ENCODE measurements around the gene SOHLH2. TPM values are rescaled to one million over a fixed set of nuclear protein-coding genes. Genes with fewer than 3 reads are reported as not detected.

SOHLH2 gene
- total RNA-seq, 1 donor from 2014 or later: 0.72 TPM

DNA sequence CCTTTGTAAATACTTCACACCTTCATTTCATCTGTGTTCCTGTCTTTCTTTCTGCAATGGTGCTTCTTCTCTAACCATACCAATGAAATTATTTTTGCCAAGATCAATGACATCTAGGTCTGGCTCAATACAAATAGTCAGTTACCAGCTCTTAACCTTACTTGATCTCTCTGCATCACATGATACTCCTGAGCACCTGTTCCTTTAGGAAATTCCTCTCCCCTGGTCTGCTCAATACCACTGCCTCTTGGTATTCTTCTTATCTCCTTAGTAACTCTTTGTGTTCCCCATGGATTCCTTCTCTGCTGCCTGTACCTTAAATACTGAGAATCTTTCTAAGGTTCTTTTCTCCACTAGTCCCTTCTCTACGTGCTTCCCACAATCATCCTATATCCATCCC is 25.9 kb downstream of the SOHLH2 start:
- DNase-seq (ENCODE audit: low spot score): no peak

- DNase-seq (ENCODE audit: low spot score): no peak
Observed at GRCh38 chr13:36183901-36184300, 30.5 kb downstream of the SOHLH2 start.

DNA sequence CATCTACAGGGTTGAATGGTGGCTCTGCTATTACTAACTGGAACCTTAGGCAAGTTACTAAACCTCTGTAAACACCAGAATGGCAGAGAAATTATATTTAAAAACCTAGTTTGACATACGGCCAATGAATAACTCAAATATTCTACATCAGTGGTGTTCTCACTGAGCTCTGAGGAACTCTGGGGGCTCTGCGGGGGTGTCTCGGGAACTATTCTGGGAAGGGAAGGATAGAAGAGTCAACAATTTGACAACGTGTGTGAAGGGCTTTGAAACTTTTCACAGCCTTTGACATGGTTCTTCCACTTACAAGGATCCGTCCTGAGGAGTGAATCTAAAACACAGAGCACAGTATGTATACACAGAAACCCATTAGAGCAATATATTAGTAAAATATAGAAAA is 38.7 kb downstream of the SOHLH2 start:
- no peak for DNase-seq (ENCODE audit: low spot score)

- DNase-seq (ENCODE audit: low spot score): no peak
Observed at GRCh38 chr13:36174923-36175322, 39.4 kb downstream of the SOHLH2 start.

- no peak for DNase-seq (ENCODE audit: low spot score)
Observed at GRCh38 chr13:36173571-36174322, 40.6 kb downstream of the SOHLH2 start.

DNA sequence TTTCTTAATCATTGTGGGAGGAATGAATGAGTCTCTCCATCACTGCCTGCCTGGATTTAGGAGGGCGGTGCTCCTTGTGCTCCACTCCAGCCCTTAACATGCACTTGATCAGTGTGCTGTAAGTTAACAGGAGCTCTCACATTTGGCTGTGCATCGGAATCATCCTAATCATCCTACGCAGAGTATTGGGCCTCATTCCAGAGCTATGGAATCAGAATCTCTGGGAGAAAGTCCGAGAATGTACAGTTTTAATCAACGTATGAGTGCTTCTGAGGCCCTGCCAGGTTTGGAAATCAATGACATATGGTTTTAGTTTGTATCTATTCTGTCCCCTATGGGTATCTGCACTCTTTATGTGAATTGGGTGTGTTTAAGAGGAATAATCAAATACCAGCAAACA is 48.3 kb downstream of the SOHLH2 start:
- DNase-seq (ENCODE audit: low spot score): no peak

DNA sequence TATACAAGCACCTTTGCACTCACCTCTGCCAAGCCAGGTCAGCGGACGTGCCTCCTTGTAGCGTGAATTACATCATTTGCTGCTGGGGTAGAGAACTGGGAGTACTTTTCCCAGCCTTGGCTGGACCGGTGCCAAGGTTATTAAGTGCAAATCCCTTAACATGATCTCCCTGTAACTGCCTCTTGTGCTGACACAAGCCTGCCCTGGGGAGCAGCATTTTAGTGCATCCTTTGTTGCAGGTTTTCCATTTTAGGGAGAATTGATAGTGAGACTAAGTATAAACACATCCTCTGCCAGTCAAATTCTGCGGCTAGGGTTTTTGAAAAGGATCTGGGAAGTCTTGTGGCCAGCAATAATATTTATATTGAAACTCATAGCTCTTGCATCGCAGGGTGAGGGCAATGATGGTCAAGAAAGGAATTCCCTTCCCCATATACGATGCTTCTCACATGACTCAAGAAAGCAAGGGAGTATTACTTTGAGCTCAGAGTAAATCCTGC is 50.5 kb downstream of the SOHLH2 start:
- DNase-seq (ENCODE audit: low spot score): peak; percentile 68

DNA sequence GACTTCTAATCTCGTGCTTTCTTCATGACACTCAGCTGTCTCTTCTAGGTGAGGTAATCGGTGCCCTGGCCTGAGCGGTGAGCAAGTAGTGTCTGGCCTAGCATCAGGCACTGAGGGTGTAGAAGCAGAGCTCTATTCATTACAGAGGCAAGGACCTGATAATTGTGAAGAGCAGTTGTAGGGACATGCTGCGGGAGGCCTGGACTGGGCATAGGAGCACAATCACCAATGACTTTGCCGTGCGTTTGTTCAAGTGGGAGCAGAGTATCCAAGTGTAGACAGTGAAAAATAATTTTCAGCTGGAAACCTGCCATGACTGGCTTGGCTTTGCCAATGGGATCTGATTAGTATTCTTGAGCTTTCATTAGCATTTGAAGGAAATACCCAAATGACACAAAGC is 51.1 kb downstream of the SOHLH2 start:
- no peak for DNase-seq (ENCODE audit: low spot score)

- no peak for DNase-seq (ENCODE audit: low spot score)
Observed at GRCh38 chr13:36160297-36160696, 54.1 kb downstream of the SOHLH2 start.

GRCh38 chr13:36158611-36159010 is 55.7 kb downstream of the SOHLH2 start:
- DNase-seq (ENCODE audit: low spot score): no peak

- DNase-seq (ENCODE audit: low spot score): no peak
Observed at GRCh38 chr13:36157480-36157879, 56.9 kb downstream of the SOHLH2 start.

DNA sequence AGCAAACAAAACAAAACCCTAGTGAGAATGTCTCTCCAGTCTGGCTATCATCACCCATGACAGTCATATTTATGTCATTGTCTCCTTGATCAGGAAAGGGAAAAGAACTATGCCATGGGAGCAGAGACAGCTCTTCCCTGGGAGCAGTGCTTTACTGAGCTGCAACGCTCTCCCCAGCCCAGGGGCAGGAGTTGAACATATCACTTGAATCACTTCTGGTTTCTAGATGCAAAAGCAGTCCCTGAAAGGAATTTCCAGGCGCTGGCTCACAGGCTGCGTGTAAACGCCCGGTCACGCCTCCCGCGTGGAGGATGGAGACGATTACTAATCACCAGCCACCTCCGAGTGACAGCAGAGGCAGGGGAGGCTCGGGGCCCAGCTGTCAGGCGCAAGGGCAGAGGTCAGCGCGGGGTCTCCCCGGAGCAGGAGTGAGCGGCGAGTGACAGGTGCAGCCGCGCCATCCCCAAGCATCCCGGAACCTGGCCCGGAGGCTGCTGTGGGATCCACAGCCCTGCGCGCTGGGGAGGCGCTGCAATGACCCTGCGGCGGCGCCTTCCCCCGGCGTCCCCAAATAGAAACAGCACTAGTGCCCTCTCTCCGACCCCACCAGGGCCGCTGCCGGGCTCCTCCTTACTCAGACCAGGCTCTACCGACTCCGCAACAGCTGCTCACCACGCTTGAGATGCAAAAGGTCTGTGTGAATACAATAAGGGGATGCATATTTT is 59.6 kb downstream of the SOHLH2 start:
- DNase-seq (ENCODE audit: low spot score): no peak

DNA sequence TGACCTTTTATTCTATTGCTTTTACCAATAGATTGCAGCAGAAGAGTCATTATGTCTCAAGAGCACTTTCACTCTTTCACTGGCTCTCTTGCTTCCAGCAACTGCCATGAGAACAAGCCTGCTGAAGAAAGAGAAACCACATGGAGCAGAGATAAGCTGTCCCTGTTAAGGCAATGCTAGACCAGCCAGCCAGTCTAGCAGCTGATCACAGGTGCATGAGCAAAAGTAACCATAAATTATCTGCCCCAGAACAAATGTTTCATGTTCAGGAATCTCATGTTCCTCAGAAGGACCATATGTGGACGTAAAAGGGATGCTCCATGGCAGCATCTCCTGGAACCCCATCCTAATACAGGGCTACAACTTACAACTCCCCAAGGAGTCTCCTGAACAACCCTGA is 62.8 kb downstream of the SOHLH2 start:
- DNase-seq (ENCODE audit: low spot score): no peak

- no peak for DNase-seq (ENCODE audit: low spot score)
Observed at GRCh38 chr13:36148446-36148845, 65.9 kb downstream of the SOHLH2 start.

DNA sequence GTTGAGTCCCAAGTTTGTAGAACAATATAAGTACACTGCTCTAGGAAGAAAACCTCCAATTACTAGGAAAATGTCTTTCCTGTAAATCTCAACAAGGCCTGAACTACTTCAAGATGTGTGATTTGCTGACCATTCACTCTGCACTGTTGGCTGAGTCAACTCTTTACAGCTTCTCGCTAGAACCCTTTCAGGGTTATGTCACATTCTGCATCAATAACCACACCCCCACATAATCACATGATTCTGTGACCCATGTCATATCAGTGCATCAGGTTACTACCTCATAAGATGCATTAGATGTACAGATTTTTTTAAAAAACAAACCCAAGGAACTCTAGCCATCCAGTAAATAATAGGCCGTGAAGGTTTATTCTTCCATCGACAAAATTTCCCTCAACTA is 67.0 kb downstream of the SOHLH2 start:
- no peak for DNase-seq (ENCODE audit: low spot score)

- DNase-seq (ENCODE audit: low spot score): no peak
Observed at GRCh38 chr13:36146511-36147269, 67.7 kb downstream of the SOHLH2 start.

DNA sequence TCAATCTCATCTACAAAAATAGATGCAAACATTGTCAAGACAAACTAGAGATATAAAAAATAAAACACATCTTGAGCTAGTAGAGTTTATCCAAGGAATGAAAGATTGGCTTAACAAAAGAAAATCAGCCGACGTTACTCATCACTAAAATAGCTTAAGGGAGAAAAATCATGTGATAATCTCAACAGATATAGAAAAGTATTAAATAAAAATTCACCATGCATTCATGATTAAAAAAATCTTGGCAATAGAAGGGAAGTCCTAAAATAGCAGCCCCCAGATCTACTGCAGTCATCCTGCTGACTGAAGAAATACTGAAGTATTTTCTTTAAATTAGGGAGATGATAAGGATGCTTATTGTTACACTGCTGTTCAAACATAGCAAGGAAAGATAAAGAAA is 70.6 kb downstream of the SOHLH2 start:
- DNase-seq (ENCODE audit: low spot score): peak; percentile 75

DNA sequence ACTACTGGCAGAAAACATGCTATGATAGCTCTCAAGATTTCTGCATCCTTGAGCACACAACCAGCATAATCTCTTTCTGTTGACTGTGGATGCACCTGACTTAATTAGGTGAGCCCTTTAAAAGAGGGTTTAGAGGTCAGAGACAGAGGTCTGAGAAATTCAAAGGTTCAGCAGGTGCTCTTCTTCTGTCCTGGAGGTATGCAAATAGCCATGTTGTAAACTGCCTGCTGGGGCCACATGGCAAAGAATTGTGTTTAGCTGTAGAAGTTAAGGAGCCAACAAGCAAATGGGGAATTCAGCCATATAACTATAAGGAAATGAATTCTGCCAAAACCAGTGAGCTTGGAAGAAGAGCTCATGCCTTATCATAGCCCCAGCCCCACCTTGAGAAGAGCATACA is 71.6 kb downstream of the SOHLH2 start:
- no peak for DNase-seq (ENCODE audit: low spot score)

DNA sequence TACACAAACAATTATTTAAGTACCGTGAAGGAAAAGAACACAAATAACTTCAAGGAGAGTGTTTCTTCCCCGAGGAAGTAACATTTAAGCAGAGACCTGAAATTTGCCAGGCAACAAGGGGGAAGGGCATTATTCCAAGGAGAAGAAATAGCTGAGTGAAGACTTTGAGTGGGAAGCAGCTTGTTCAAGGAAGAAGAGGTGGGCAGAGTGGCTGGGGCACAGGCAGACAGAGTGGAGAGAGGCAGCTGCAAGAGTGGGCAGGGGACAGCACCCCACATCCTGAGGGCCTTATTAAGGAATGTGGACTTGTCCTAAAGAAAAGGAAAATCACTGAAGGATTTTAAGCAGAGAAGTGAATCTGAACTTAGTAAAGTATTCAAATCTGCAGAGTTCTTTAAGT is 78.5 kb downstream of the SOHLH2 start:
- no peak for DNase-seq (ENCODE audit: low spot score)

GRCh38 chr13:36134632-36135031 is 79.7 kb downstream of the SOHLH2 start:
- DNase-seq (ENCODE audit: low spot score): no peak

GRCh38 chr13:36133950-36134626 is 80.3 kb downstream of the SOHLH2 start:
- DNase-seq (ENCODE audit: low spot score): no peak

DNA sequence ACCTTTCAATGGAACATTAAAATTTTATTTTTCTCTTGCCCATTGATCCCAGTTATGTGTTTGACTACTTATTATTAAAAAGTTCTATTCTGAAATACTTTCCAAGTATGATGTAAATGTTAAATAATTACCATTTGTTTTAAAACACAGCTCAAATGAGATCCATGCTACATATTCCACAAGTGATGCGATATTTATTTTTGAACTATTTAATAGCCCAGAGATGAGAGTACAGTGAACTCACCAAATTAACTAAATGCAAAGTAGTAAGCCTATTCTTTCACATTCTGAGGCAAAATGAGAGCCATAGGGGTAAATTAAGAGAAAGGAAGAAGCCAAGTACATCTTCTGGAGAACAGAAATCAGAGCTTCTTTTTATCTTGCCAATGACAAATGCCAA is 82.0 kb downstream of the SOHLH2 start:
- DNase-seq (ENCODE audit: low spot score): no peak

Data from umbilical cord (tissue), 2 donors.